T-helper 1 cell treated with Interleukin-12 subunit alpha and Interleukin-12 subunit beta and Interleukin-4 antibody, amounts not matched to agents 30 μg/mL and 1 μg/mL, for 36 hours (primary cell): ENCODE measurements around the gene BPIFA2.
"Not testable (repeated sequence)": the region's sequence is repeated elsewhere in the genome, so short reads cannot be mapped to it uniquely, and the experiment has no call there.

Experiments used
- H3K27ac Mint-ChIP-seq: one replicate; pipeline ENCODE4 v1.8.0; 2021; ENCODE audit warnings: mild to moderate bottlenecking, mixed read lengths
- H3K27me3 Mint-ChIP-seq: one replicate; pipeline ENCODE4 v1.8.0; 2021; ENCODE audit warnings: low read depth, mixed read lengths
- H3K36me3 Mint-ChIP-seq: one replicate; pipeline ENCODE4 v1.8.0; 2021; ENCODE audit warnings: low read depth, mixed read lengths
- H3K4me1 Mint-ChIP-seq: one replicate; pipeline ENCODE4 v1.8.0; 2021; ENCODE audit warnings: low read depth, mixed read lengths
- H3K4me3 Mint-ChIP-seq: one replicate; pipeline ENCODE4 v1.8.0; 2021; ENCODE audit warnings: mild to moderate bottlenecking, moderate library complexity, mixed read lengths
- H3K9me3 Mint-ChIP-seq: one replicate; pipeline ENCODE4 v1.8.0; 2021; ENCODE audit warnings: mixed read lengths

The BPIFA2 gene

GRCh38 chr20:33167859-33168258 lies at the start of gene BPIFA2:
TSS of gene BPIFA2 (plus strand) at chr20:33168159. CDS start at chr20:33169146, 987 bp downstream.
- H3K4me1 Mint-ChIP-seq = no peaks in the 10 kb centered on the region
- peaks cover 13% of the 10 kb centered on the region for H3K9me3 Mint-ChIP-seq
- no peak within 1 kb of the TSS for H3K4me3 Mint-ChIP-seq
- H3K27ac Mint-ChIP-seq = no peak within 1 kb of the TSS
- no peaks in the 10 kb centered on the region for H3K36me3 Mint-ChIP-seq
- H3K27me3 Mint-ChIP-seq = no peaks in the 10 kb centered on the region

GRCh38 chr20:33119725-33120720 lies 47.9 kb upstream of the BPIFA2 start:
- Mint-ChIP-seq H3K4me3 (no peak overlapping the region), H3K4me1 (peaks cover 7% of the 10 kb centered on the region), H3K27ac (no peak overlapping the region), H3K36me3 (no peaks in the 10 kb centered on the region), H3K9me3 (peaks cover 13% of the 10 kb centered on the region), H3K27me3 (no peaks in the 10 kb centered on the region)

- Mint-ChIP-seq H3K27me3 (no peaks in the 10 kb centered on the region), H3K36me3 (no peaks in the 10 kb centered on the region), H3K27ac (no peak overlapping the region), H3K4me3 (no peak overlapping the region), H3K4me1 (peaks cover 7% of the 10 kb centered on the region), H3K9me3 (peaks cover 13% of the 10 kb centered on the region)
These were observed 47.0 kb upstream of the BPIFA2 start for GRCh38 chr20:33120934-33121333.

GRCh38 chr20:33122297-33122696 lies 45.7 kb upstream of the BPIFA2 start:
- not testable (repeated sequence) for H3K4me1 Mint-ChIP-seq, H3K27me3 Mint-ChIP-seq, H3K4me3 Mint-ChIP-seq, H3K27ac Mint-ChIP-seq, H3K36me3 Mint-ChIP-seq
- H3K9me3 Mint-ChIP-seq = peaks cover 13% of the 10 kb centered on the region

- Mint-ChIP-seq H3K27ac (no peak overlapping the region), H3K27me3 (peaks cover 5% of the 10 kb centered on the region), H3K4me3 (no peak overlapping the region), H3K9me3 (peaks cover 13% of the 10 kb centered on the region), H3K4me1 (peaks cover 7% of the 10 kb centered on the region), H3K36me3 (no peaks in the 10 kb centered on the region)
These were observed 43.7 kb upstream of the BPIFA2 start for GRCh38 chr20:33124261-33124660.

- Mint-ChIP-seq H3K27ac (no peak overlapping the region), H3K4me3 (no peak overlapping the region), H3K27me3 (peaks cover 11% of the 10 kb centered on the region), H3K4me1 (peaks cover 4% of the 10 kb centered on the region), H3K9me3 (peaks cover 13% of the 10 kb centered on the region), H3K36me3 (no peaks in the 10 kb centered on the region)
These were observed 43.0 kb upstream of the BPIFA2 start for GRCh38 chr20:33124994-33125393.

- peaks cover 7% of the 10 kb centered on the region for H3K9me3 Mint-ChIP-seq
- no peaks in the 10 kb centered on the region for H3K36me3 Mint-ChIP-seq
- no peak overlapping the region for H3K27ac Mint-ChIP-seq
- H3K4me1 Mint-ChIP-seq = no peaks in the 10 kb centered on the region
- H3K27me3 Mint-ChIP-seq = peaks cover 11% of the 10 kb centered on the region
- no peak overlapping the region for H3K4me3 Mint-ChIP-seq
These were observed 42.0 kb upstream of the BPIFA2 start for GRCh38 chr20:33125983-33126382.

GRCh38 chr20:33127422-33128097 lies 40.4 kb upstream of the BPIFA2 start:
- no peaks in the 10 kb centered on the region for H3K9me3 Mint-ChIP-seq
- no peaks in the 10 kb centered on the region for H3K36me3 Mint-ChIP-seq
- H3K4me1 Mint-ChIP-seq = no peaks in the 10 kb centered on the region
- H3K4me3 Mint-ChIP-seq = no peak overlapping the region
- H3K27ac Mint-ChIP-seq = no peak overlapping the region
- H3K27me3 Mint-ChIP-seq = peaks cover 11% of the 10 kb centered on the region

GRCh38 chr20:33130568-33131061 lies 37.3 kb upstream of the BPIFA2 start:
- Mint-ChIP-seq H3K4me1 (no peaks in the 10 kb centered on the region), H3K9me3 (no peaks in the 10 kb centered on the region), H3K27me3 (peaks cover 11% of the 10 kb centered on the region), H3K4me3 (no peak overlapping the region), H3K27ac (no peak overlapping the region), H3K36me3 (no peaks in the 10 kb centered on the region)

GRCh38 chr20:33131949-33132473 lies 35.9 kb upstream of the BPIFA2 start:
- no peak overlapping the region for H3K4me3 Mint-ChIP-seq

GRCh38 chr20:33132513-33133372 lies 35.2 kb upstream of the BPIFA2 start:
- Mint-ChIP-seq H3K4me3 (no peak overlapping the region), H3K27me3 (peaks cover 11% of the 10 kb centered on the region), H3K36me3 (no peaks in the 10 kb centered on the region), H3K9me3 (no peaks in the 10 kb centered on the region), H3K4me1 (no peaks in the 10 kb centered on the region), H3K27ac (no peak overlapping the region)

More at GRCh38 chr20:33131949-33132473, 35.9 kb upstream of the BPIFA2 start:
- Mint-ChIP-seq H3K36me3 (no peaks in the 10 kb centered on the region), H3K9me3 (no peaks in the 10 kb centered on the region), H3K4me1 (no peaks in the 10 kb centered on the region), H3K27me3 (peaks cover 11% of the 10 kb centered on the region), H3K27ac (no peak overlapping the region)

GRCh38 chr20:33133373-33133941 lies 34.5 kb upstream of the BPIFA2 start:
- no peak overlapping the region for H3K27ac Mint-ChIP-seq

GRCh38 chr20:33137195-33137594 lies 30.8 kb upstream of the BPIFA2 start:
- Mint-ChIP-seq H3K4me3 (no peak overlapping the region), H3K27me3 (peaks cover 4% of the 10 kb centered on the region), H3K36me3 (no peaks in the 10 kb centered on the region), H3K9me3 (no peaks in the 10 kb centered on the region), H3K4me1 (no peaks in the 10 kb centered on the region), H3K27ac (no peak overlapping the region)

More at GRCh38 chr20:33133373-33133941, 34.5 kb upstream of the BPIFA2 start:
- Mint-ChIP-seq H3K4me3 (no peak overlapping the region), H3K27me3 (peaks cover 11% of the 10 kb centered on the region), H3K4me1 (no peaks in the 10 kb centered on the region), H3K9me3 (no peaks in the 10 kb centered on the region), H3K36me3 (no peaks in the 10 kb centered on the region)
